GM18951 (cell line): Measurements from ENCODE around the gene TNFSF13B.
A peak's percentile ranks its signal among the peaks of the same experiment; 100 is the strongest.
"Not testable (repeated sequence)": the region's sequence is repeated elsewhere in the genome, so short reads cannot be mapped to it uniquely, and the experiment has no call there.

Source experiments
- POLR2A ChIP-seq: IDR thresholded peaks from 4 replicates; pipeline ENCODE4 v1.6.1; 2011; ENCODE audit warnings: mild to moderate bottlenecking; ENCODE audit not compliant: insufficient read length, insufficient read depth; ENCODE audit errors: extremely low read depth
- in situ Hi-C: fragments of 300-500 bp; cut with MboI; formaldehyde crosslinking; loops from one replicate; pipeline ENCODE4 v1.12.0; 2022; ENCODE audit warnings: low sequenced_read_pairs, mixed read lengths, inconsistent platforms; ENCODE audit not compliant: unreplicated experiment

Gene TNFSF13B, protein sequence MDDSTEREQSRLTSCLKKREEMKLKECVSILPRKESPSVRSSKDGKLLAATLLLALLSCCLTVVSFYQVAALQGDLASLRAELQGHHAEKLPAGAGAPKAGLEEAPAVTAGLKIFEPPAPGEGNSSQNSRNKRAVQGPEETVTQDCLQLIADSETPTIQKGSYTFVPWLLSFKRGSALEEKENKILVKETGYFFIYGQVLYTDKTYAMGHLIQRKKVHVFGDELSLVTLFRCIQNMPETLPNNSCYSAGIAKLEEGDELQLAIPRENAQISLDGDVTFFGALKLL

DNA sequence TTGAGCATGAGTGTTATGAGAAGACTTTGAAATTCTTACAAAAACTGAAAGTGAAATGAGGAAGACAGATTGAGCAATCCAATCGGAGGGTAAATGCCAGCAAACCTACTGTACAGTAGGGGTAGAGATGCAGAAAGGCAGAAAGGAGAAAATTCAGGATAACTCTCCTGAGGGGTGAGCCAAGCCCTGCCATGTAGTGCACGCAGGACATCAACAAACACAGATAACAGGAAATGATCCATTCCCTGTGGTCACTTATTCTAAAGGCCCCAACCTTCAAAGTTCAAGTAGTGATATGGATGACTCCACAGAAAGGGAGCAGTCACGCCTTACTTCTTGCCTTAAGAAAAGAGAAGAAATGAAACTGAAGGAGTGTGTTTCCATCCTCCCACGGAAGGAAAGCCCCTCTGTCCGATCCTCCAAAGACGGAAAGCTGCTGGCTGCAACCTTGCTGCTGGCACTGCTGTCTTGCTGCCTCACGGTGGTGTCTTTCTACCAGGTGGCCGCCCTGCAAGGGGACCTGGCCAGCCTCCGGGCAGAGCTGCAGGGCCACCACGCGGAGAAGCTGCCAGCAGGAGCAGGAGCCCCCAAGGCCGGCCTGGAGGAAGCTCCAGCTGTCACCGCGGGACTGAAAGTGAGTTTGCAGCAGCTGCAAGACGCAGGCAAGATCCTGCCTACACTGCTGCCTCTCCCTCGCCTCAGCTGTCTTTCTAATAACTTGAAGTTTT is at the start of gene TNFSF13B:
TSS of gene TNFSF13B (plus strand) at position 118 of the 728 bp plus-strand sequence. CDS start at position 296, 178 bp downstream.
- peak; percentile 63 for TF ChIP-seq POLR2A

DNA sequence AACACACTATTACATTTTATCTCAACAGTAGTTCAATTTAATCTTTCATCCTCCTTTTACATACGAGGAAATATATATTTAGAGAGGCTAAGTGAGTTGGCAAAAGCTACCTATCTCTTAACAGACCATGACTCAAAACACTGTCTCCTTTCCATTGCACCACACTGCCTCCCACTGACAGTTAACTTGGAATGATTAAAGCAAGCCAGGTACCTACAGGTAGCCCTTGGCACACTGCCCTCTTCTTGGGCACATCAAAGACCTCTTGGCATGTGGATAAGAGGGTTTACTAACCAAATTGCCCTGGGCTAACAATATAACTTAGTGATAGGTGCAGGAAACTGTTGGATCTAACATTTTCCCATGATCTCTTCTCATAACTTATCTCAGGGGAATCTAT is 49.5 kb upstream of the TNFSF13B start:
- in situ Hi-C loops = no loop called here
- TF ChIP-seq POLR2A = no peak

More for the DNA sequence above, at the start of gene TNFSF13B:
- in situ Hi-C loops = no loop called here

DNA sequence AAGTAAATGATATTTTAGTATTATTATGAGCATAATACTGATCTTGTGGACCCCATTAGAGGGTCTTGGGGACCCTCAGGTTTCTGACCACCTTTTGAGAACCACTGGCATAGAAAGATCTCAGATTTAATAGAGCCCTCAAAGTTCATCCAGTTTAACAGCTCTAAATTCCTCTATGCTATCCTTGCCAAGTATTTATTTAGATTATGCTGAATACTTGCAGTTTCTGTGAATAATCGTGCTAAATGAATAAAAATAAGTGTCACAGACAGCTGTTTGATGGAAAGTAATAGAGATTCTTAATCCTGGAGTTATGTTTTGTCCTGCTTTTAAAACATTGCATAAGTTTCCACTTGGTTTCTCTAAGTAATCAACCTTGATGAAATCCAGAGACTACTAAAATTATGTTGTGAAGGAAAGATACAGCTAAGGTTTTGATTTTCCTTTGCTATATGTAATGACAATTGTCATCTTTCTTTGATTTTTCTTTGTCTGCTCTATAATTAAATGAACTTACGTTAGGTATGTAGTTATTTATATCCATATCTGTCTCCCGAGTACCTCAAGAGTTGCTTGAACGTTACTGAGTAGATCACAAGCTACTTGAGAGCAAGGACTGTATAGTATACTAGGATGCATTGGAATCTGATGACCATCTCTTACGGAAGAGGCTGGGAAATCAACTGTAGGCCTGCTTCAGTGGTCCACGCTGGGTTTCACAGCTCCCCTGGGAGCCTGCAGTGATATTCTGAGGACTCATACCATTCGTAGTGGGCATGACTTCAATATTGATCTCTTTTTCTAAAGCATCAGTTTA is 45.6 kb upstream of the TNFSF13B start:
- no peak for TF ChIP-seq POLR2A
- in situ Hi-C loops = no loop called here

DNA sequence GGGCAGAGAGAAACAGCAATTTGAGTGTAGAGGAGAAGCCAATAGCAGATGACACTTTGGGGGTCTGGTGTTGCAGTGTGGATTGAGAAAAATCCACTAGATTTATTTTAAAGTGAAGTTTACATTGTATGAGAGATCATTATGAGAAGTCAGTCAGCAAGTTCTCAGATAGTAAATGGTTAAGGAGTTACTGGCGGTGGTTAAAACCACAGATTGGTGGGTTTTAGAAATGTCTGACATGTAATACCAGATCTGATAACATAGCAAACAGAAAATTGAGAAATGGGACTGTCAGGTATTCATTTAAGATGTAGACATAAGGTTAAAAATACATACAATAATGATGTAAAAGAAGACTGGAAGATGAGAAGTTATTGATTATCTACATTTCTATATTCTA is 44.1 kb upstream of the TNFSF13B start:
- in situ Hi-C loops = no loop called here
- no peak for TF ChIP-seq POLR2A

DNA sequence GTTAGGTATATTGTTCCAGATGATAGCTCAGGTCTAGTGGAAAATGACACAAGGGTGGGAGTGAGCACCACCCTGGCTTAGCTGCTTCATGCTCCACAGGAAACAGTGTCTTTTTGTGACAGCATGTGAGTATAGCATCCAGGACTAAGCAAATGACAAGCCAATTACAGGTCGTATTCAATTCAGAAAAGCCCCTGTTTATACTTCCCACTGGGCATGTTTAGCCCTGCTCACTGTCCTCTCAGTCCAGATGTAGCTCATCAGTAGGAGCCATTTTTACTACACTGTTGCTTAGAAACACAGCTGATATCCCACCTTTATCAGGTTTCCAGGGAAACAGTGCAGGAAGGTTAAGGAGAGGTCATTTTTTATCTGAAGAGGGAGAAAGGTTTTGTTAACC is 43.3 kb upstream of the TNFSF13B start:
- in situ Hi-C loops = no loop called here
- TF ChIP-seq POLR2A = no peak

DNA sequence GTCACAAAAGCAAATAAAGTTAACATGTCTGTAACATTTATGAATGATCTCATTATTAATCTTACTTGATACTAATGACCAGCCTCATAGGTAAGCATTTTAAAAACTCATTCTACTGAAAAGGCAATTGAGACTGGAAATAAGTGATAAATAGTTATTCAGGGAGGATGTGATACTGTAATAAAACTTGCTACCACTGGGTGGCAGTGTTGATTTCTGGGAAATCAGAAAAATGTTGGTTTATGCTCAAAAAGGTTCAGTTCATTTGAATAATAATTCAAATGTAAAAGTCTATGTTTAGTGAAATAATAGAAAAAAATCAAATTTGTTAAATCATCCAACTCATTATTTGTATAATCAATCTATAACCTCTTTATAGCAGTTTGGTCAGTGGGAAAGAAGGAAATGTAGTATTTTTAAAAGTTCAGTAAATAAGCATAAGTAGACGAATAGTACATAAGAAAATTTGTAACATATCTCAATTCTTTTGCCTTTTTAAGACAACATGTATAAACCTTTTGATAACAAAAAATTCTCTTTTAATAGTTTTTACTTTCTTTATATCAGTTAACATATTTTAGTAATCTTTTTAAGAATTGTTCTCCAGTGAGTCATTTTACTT is 41.8 kb upstream of the TNFSF13B start:
- no peak for TF ChIP-seq POLR2A
- in situ Hi-C loops = no loop called here

DNA sequence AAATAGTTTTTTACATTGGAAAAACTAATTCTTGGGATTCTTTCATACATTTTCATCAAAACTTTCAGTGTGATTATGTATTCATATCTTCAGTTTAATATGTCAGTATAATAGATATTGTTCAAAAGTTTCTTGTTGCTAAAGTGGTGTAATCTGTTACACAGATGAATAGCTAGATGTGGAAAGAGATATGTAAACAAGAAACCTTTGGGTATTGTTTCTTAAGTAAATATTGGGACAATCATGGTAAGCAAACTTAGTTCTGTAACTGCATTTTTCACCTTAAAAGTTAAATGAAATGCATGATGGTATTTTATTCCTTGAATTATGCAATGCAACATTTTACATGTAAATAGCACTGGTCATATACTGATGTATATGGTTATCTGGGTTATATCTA is 39.1 kb upstream of the TNFSF13B start:
- TF ChIP-seq POLR2A = no peak
- in situ Hi-C loops = no loop called here

DNA sequence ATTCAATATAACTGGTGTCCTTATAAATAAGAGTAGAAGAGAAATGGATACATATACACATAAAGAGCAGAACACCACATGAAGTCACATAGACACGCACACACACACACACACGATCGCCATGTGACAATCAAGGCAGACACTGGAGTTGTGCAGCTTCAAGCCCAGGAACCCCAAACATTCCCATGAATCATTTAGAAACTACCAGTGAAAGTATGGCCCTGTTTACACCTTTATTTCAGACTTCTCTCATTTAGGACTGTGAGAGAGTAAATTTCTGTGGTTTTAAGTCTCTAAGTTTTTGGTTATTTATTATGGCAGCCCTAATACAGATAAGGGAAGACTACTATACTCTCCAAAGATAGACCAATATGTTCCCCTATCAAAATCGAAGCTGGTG is 20.4 kb upstream of the TNFSF13B start:
- in situ Hi-C loops = no loop called here
- TF ChIP-seq POLR2A = no peak

DNA sequence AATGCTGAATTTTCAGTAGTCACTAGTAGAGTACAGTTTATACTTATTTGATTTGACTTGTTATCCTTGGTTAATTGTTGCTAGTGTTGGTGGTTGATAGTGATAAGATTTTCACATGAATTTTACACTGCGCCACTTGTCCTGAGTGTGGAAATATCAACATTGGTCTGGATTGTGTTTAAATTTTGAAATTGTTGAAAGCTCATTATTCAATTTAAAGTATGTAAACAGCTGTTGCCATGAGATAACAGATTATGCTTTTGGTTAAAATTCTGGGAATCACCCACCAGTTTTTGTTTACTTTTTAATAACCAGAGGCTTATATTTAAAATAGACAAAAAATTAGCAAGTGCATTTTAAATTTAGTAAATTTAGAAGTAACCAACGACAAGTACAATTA is 12.3 kb upstream of the TNFSF13B start:
- in situ Hi-C loops = no loop called here
- no peak for TF ChIP-seq POLR2A

DNA sequence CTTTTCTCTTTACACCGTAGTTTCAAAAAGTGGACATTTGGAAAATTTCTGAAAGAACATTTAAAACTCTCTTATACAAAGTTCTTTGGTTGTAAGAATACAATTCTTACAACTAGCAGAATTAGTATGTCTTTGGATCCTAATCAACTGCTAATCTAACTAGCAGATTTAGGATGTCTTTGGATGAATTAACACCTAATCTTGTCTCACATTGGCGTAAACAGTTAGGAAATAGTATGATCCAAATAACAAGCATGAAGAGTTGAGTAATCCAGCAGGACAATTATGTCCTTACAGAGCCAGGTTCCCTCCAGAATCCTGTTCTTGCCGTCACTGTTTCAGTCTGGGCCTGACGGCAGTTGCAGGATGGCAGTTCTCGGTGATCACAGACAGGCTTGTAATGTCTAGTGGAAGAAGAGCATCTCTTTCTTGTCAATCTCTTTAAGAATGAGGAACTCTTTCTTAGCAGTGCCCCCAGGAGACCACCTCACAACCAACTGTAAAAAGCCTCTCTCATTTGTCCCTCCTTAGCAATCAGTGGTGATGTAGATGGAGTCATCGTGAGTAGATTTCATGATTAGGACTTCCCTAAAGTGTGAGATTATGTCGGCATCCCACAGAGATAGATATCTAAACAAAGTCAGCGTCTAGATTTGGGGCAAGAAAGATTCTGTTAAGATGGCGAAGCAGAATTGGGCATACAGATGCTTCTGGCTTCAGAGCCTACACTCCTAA is 5.7 kb upstream of the TNFSF13B start:
- in situ Hi-C loops = no loop called here
- no peak for TF ChIP-seq POLR2A

DNA sequence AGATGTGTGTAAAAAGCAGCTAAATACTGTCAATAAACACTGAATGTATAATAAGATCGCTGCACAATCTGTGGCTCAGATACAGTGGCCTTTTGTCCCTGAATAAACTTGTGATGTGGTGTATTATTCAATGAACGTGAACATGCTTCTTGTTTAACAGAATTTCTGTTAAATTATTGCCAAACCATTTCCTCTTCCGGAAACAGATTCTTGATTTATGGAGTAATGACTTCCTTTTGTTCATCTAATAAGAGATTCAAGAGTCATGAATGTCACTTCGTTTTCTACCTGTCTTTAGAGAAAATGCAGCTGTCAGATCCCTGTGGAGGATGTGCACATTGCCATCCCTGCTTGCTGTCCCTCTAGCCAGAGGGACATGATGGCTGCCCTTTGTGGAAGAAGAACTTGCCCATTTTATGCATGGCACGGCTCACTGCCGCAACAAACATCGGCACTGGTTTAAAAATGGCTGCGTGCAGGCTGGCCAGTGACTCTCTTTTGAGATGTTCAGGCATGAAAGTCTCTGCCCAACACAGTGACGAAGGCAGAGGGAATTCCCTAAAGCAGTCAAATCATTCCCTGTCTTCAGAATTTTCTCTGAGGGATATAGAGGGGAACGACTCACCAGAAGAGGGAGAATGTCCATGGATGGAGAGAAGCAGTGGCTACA is 3.1 kb upstream of the TNFSF13B start:
- in situ Hi-C loops = no loop called here
- no peak for TF ChIP-seq POLR2A

DNA sequence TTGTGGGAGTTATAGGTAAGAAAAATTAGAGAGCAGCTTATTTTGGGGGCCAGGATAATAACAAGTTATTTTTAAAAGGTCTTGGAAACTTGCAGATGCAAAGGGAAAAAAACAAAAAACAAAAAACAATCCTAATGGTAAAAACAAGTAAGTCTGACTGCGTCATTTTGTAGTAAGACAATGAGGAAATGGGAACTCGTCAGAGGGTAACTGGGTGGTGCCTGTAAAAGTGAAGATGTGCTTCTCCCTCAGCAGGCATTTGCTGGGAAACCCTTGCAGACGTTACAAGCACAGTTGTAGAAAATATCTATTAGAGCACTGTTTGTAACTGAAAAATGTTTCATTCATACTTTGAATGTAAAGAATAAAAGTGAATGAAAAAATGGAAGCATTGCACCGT is 2.2 kb upstream of the TNFSF13B start:
- TF ChIP-seq POLR2A = no peak
- in situ Hi-C loops = no loop called here

DNA sequence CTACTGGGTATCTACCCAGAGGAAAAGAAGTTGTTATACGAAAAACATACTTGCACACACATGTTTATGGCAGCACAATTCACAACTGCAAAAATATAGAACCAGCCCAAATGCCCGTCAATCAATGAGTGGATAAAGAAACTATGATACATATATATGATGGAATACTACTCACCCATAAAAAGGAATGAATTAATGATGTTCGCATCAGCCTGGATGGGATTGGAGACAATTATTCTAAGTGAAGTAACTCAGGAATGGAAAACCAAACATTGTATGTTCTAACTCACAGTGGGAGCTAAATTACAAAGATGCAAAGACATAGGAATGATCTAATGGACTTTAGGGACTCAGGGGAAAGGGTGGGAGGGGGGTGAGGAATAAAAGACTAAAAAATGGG is 1.7 kb upstream of the TNFSF13B start:
- in situ Hi-C loops = not testable (repeated sequence)
